HG03558 (cell line): Measurements from ENCODE around the gene IRS2.

Experiments
- ATAC-seq: cut with Tn5 transposase; IDR thresholded peaks from one replicate; pipeline ENCODE4 v1.9.1; 2021; ENCODE audit warnings: moderate number of reproducible peaks; ENCODE audit not compliant: unreplicated experiment; ENCODE audit errors: extremely low read depth

IRS2 gene

GRCh38 chr13:109809216-109809932 lies 23.0 kb upstream of the IRS2 start:
- ATAC-seq, result no peak

GRCh38 chr13:109807345-109807744 lies 21.0 kb upstream of the IRS2 start:
- no peak for ATAC-seq

GRCh38 chr13:109804654-109805053 lies 18.3 kb upstream of the IRS2 start:
- ATAC-seq, result no peak

DNA sequence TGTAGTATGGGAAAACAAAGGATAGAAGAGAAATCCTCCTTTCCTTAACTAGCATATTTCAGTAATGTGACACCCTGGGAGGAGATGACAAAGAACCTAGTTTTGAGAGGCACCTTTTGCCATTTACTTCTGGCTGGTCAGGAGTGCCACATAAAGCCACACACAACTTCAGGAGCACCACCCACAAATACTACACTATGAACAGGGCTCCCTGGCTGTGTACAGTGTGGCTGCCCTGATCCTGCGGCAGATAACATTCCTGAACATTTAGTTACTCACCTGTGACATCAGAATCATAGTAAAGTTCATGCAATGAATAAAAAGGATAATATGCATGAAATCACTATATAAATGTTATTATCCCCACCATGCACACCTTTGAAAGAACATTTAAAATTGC lies 17.4 kb upstream of the IRS2 start:
- ATAC-seq, result no peak

DNA sequence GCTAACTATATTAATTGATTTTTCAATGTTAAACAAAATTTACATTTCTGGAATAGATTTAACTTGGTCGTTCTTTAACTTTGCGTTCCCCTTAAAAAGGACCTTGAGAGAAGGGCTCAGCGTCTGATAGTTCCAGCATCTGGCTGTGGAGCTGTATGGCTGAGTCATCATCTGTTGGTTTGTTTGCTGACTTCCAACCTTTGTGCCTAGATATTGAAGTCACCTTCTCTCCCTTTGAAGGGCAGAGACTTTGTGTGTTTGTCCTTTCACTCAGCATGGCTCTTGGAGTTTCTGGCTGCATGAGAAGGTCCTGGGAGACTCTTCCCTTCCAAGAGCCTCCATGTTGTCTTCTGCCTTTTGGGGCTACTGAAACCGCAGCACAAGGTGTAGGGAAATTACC lies 16.6 kb upstream of the IRS2 start:
- ATAC-seq, result no peak

DNA sequence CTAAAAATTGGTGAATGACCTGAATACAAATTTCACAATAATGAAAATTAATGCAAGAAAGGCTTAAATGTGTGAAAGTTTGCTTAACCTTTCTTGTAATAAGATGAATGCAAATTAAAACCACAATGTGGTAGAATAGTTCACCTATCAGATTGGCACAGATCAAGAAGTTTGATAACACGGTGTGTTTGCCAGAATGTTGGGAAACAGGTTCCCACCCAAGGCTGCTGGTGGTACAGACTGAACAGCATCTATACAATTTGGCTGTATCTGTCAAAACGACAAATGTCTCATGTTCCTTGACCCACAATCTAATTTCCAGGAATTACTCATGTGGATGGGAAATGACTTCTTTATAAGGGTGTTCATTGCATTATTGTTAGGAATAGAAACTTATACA lies 8.6 kb upstream of the IRS2 start:
- ATAC-seq, result no peak

- no peak for ATAC-seq
Measured at GRCh38 chr13:109794095-109794494, 7.7 kb upstream of the IRS2 start.

DNA sequence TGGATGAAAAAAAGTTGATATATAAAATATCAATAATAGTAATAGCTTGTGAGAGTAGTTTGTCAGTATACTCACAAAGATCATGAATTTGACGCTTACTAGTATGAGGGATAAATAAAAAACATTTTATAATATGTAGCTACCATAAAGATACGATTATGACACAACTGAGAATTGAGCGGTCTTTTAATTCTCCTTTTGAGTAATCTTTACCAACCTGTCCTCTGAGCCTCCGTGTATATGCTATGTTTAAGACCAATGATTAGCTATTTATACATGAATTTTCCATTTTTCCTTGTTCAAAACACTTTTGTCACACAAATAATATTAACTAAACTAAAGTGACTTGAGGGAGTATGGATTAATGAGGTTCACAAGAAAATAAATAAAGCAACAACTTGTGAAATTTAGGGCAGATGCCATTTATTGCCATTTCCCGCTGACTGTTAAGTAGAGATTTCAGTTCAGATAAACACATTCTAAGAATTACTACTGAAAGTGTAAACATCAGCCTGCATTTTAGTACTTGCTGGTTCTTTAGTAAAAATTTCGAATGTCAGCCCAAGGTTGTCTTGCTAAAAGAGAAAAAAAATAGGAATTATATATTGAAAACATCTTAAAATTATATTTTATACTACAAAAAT lies 6.2 kb upstream of the IRS2 start:
- no peak for ATAC-seq

DNA sequence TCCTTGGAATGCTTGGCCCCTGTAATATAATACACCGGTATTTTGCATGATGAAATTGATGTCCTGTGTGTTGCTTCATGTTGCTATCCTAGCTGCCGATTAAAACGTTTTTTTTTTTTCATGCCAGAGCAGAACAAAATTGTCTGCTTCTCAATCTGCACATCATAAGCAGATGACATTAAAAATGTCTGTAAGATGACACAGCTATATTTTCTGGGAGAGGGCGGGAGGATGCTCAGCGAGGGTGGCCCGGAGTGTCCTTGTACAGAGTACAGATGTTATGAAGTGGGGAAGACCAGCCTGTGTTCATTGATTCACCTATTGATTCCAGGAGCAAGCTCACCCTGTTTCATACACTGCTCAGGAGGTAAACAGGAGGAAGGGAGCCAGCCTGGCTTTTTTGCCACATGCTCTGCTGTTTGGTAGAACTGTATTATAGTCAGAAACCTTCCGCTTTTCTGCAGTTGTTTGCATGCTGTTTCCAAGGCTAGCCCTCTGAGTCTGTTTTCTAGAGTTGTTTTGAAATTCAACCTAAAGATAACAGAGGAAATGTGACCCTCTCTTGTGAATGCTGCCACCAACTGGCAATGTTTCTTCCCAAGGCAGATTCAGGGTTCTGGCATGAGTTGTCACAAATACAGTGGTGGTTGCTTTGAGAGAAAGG lies 4.7 kb upstream of the IRS2 start:
- no peak for ATAC-seq

GRCh38 chr13:109790086-109790485 lies 3.7 kb upstream of the IRS2 start:
- ATAC-seq, result no peak

DNA sequence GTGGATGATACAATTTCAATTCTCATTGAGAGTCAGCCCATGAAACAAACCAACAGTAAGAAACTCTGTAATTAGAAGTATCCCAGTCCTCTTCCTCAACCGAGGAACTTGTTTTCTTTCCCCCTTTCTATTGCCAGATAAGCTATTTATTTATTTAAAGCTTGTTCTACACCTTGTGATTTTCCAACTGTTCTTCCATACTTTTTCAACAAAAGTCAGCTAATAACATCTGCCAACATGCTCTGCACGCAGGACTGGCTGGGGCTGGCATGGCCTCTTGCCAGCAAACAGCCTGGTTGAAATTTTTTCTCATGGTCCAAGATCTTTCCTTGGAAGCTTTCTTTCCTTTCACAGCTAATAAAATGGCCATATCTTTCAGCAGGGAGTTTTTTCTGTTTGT lies 2.9 kb upstream of the IRS2 start:
- ATAC-seq, result no peak

GRCh38 chr13:109788372-109789111 lies 2.2 kb upstream of the IRS2 start:
- ATAC-seq, result no peak

GRCh38 chr13:109787135-109787954 lies 962 bp upstream of the IRS2 start:
- no peak for ATAC-seq

DNA sequence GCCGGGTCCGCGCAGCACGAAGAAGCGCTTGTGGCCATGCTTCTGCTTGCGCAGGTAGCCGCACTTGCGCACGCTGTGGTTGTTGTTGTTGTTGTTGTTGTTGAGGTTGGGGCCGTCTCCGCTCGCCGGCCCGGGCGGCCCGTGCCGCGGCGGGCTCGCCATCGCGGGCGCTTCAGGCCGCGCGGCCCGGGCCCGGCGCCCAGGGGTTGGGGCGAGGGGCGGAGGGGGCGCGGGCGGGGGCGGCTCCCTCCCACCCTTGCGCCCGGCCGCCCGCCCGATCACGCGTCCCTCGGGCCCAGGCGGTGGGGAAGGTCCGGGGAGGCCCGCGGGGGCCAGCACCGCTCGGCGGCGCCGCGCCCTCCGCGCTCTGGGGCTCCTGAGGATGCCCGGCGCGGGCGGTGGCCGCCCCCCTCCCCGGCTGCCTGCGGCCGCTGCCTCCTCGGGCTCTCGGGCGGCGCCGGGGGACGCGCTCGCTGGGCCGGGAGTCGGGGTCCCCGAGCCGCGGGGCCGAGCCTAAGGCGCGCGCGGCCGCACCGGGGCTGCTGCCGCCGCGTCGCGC lies 412 bp downstream of the IRS2 start:
- ATAC-seq, result no peak

- no peak for ATAC-seq
Measured at GRCh38 chr13:109785141-109785891, 1.1 kb downstream of the IRS2 start.

GRCh38 chr13:109784590-109785140 lies 1.7 kb downstream of the IRS2 start:
- no peak for ATAC-seq

DNA sequence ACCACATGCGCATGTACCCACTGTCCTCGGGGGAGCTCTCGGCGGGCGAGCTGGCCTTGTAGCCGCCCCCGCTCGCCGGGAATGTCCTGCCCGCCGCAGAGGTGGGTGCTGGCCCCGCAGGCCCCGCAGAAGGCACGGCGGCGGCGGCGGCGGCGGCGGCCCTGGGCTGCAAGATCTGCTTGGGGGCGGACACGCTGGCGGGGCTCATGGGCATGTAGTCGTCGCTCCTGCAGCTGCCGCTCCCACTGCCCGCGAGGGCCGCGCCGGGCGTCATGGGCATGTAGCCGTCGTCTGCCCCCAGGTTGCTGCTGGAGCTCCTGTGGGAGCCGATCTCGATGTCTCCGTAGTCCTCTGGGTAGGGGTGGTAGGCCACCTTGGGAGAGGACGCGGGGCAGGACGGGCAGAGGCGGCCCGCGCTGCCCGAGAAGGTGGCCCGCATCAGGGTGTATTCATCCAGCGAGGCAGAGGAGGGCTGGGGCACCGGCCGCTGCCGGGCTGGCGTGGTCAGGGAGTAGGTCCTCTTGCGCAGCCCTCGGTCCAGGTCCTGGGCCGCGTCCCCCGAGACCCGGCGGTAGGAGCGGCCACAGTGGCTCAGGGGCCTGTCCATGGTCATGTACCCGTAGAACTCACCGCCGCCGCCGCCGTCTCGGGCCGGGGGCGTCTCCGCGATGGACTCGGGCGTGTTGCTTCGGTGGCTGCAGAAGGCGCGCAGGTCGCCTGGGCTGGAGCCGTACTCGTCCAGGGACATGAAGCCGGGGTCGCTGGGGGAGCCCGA lies 2.4 kb downstream of the IRS2 start:
- ATAC-seq, result no peak

GRCh38 chr13:109783447-109783814 lies 3.0 kb downstream of the IRS2 start:
- no peak for ATAC-seq
